ENCODE measurements around the gene GPR150.
A peak's percentile ranks its signal among the peaks of the same experiment; 100 is the strongest.

GPR150 gene

GRCh38 chr5:95611396-95611795 lies 8.5 kb upstream of the GPR150 start:
- DNase-seq (ENCODE audit: low read depth) = no peak
- H3K4me3 ChIP-seq (ENCODE audit: low read length) = no peak overlapping the region
- TF ChIP-seq, protein P1, sequence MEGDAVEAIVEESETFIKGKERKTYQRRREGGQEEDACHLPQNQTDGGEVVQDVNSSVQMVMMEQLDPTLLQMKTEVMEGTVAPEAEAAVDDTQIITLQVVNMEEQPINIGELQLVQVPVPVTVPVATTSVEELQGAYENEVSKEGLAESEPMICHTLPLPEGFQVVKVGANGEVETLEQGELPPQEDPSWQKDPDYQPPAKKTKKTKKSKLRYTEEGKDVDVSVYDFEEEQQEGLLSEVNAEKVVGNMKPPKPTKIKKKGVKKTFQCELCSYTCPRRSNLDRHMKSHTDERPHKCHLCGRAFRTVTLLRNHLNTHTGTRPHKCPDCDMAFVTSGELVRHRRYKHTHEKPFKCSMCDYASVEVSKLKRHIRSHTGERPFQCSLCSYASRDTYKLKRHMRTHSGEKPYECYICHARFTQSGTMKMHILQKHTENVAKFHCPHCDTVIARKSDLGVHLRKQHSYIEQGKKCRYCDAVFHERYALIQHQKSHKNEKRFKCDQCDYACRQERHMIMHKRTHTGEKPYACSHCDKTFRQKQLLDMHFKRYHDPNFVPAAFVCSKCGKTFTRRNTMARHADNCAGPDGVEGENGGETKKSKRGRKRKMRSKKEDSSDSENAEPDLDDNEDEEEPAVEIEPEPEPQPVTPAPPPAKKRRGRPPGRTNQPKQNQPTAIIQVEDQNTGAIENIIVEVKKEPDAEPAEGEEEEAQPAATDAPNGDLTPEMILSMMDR (conservative IDR thresholded peaks at IDR 0.05; ENCODE audit: low read depth, low read length) = no peak

DNA sequence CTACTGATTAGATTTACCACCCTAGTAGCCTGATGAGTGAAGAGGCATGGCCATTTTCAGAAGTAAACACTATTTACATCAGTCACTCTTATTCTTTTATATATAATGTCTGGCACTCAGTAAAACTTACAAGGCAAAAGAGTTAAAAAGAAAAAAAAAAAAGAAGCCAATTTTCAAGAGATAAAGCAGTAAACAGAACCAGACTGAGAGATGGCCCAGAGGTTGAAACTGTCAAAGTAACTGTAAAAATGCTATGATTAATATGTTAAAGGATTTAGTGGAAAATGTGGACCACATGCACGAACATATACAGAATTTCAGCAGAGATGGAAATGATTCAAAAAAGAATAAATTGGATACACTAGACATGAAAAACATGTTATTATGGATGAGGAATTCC lies 6.4 kb upstream of the GPR150 start:
- H3K4me3 ChIP-seq (ENCODE audit: low read length) = no peak overlapping the region
- DNase-seq (ENCODE audit: low read depth) = no peak
- TF ChIP-seq, protein P1 (conservative IDR thresholded peaks at IDR 0.05; ENCODE audit: low read depth, low read length) = no peak

DNA sequence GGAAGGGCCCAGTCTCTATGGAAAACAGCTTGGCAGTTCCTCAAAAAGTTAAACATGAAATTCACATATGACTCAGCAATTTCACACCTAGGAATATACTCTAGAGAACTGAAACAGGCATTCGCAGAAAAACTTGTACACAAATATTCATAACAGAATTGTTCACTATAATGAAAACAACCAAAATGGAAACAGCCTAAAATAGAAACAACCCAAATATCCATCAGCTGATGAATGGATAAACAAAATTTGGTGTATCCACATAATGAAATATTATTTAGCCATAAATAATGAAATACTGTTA lies 4.8 kb upstream of the GPR150 start:
- no peak overlapping the region for H3K4me3 ChIP-seq (ENCODE audit: low read length)
- TF ChIP-seq, protein P1 (conservative IDR thresholded peaks at IDR 0.05; ENCODE audit: low read depth, low read length) = no peak
- DNase-seq (ENCODE audit: low read depth) = no peak

DNA sequence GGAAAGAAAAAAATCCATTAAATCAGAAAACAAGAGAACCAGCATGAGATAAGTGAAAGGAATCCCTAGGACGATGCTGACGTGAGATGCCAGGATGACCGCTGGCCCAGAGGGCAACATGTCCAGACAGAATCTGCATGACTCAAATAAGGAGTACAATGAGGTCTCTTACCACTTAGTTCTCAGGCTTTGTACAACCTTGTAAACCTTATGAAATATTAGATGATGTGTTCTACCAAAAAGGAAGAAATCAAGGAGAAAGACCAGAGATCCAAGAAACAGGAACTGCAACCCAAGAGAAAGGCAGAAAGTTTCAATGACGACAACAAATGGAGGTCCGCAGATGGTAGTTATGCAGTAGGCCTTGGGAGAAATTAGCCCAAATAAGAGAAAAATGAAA lies 2.8 kb upstream of the GPR150 start:
- H3K4me3 ChIP-seq (ENCODE audit: low read length) = no peak overlapping the region
- no peak for DNase-seq (ENCODE audit: low read depth)
- TF ChIP-seq, protein P1 (conservative IDR thresholded peaks at IDR 0.05; ENCODE audit: low read depth, low read length) = no peak

DNA sequence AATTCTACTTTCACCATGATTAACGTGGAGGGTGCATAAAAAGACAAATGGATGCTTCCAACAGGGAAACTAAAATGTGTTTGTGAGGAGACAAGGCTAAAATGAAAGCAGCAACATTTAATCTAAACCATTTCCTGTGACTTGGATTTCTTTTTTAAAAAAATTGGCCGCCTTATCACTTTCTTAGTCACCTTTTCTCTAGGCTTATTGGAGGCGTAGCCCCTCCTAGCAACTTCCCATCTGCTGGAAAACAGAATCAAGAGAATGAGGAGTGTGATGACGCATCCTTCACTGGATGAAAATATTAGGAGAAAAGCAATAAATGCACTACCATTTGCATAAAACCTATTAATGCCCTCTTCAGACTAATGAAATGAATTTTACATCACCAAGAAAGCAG lies 791 bp upstream of the GPR150 start:
- no peak for DNase-seq (ENCODE audit: low read depth)
- no peak overlapping the region for H3K4me3 ChIP-seq (ENCODE audit: low read length)
- TF ChIP-seq, protein P1 (conservative IDR thresholded peaks at IDR 0.05; ENCODE audit: low read depth, low read length) = no peak

DNA sequence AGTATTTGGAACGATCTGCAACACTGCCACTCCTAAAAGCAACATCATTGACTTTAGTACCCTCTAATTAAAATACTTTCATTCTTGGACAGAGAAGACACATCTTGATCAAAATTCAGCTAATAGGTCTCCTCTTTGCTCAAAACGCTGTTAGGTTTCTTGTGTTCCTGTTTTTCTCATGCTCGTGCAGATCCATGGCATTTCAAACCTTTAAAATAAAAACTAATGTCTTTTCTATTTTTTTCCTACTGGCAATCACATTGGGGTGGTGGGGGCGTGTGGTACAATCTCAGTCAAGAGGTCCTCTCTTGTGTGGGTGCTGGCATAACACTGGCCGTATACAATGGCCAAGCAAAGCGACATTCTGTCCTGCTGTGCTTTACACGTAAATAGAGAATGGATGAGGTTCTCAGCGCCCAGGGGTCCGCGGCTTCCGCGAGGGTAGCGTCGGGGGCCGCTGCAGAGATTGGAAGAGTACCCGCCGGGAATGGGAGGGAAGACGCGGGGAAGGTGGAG lies 315 bp upstream of the GPR150 start:
- peak overlapping the region; percentile 50 for H3K4me3 ChIP-seq (ENCODE audit: low read length)
- DNase-seq (ENCODE audit: low read depth) = no peak
- TF ChIP-seq, protein P1 (conservative IDR thresholded peaks at IDR 0.05; ENCODE audit: low read depth, low read length) = no peak

- DNase-seq (ENCODE audit: low read depth) = no peak
- H3K4me3 ChIP-seq (ENCODE audit: low read length) = peak overlapping the region; percentile 5
- TF ChIP-seq, protein P1 (conservative IDR thresholded peaks at IDR 0.05; ENCODE audit: low read depth, low read length) = no peak
Observed at GRCh38 chr5:95620870-95621838, 1.3 kb downstream of the GPR150 start.
